ENCODE data around the gene SYT1.
"Not testable (repeated sequence)": the region's sequence is repeated elsewhere in the genome, so short reads cannot be mapped to it uniquely, and the experiment has no call there.

The SYT1 gene

GRCh38 chr12:79151956-79152355 is 287.4 kb downstream of the SYT1 start:
- DNase-seq: no peak

- DNase-seq: peak; percentile 23 to 40
Observed at GRCh38 chr12:79155683-79156082, 291.1 kb downstream of the SYT1 start.

- no peak for DNase-seq
Observed at GRCh38 chr12:79156846-79157463, 292.4 kb downstream of the SYT1 start.

- DNase-seq: no peak
Observed at GRCh38 chr12:79161249-79161934, 296.8 kb downstream of the SYT1 start.

GRCh38 chr12:79162147-79162772 is 297.7 kb downstream of the SYT1 start:
- DNase-seq: no peak

- no peak for DNase-seq
Observed at GRCh38 chr12:79162948-79163347, 298.4 kb downstream of the SYT1 start.

- DNase-seq: no peak
Observed at GRCh38 chr12:79164890-79165289, 300.3 kb downstream of the SYT1 start.

GRCh38 chr12:79168687-79169086 is 304.1 kb downstream of the SYT1 start:
- no peak for DNase-seq

GRCh38 chr12:79174626-79175025 is 310.1 kb downstream of the SYT1 start:
- DNase-seq: peak; percentile 7

- DNase-seq: no peak
Observed at GRCh38 chr12:79183003-79183402, 318.4 kb downstream of the SYT1 start.

- DNase-seq: no peak
Observed at GRCh38 chr12:79183926-79184325, 319.4 kb downstream of the SYT1 start.

GRCh38 chr12:79186506-79186905 is 321.9 kb downstream of the SYT1 start:
- DNase-seq: no peak

GRCh38 chr12:79187032-79187431 is 322.5 kb downstream of the SYT1 start:
- DNase-seq: no peak

- no peak for DNase-seq
Observed at GRCh38 chr12:79191391-79191790, 326.8 kb downstream of the SYT1 start.

GRCh38 chr12:79194595-79194994 is 330.0 kb downstream of the SYT1 start:
- DNase-seq: no peak

- no peak for DNase-seq
Observed at GRCh38 chr12:79199166-79199565, 334.6 kb downstream of the SYT1 start.

- no peak for DNase-seq
Observed at GRCh38 chr12:79200176-79200575, 335.6 kb downstream of the SYT1 start.

GRCh38 chr12:79203058-79203647 is 338.6 kb downstream of the SYT1 start:
- no peak for DNase-seq

- DNase-seq: no peak
Observed at GRCh38 chr12:79206871-79207270, 342.3 kb downstream of the SYT1 start.

- DNase-seq: not testable (repeated sequence)
Observed at GRCh38 chr12:79210403-79210802, 345.8 kb downstream of the SYT1 start.

- DNase-seq: no peak
Observed at GRCh38 chr12:79217306-79217705, 352.7 kb downstream of the SYT1 start.

GRCh38 chr12:79223210-79223609 is 358.6 kb downstream of the SYT1 start:
- DNase-seq: no peak

GRCh38 chr12:79223761-79224160 is 359.2 kb downstream of the SYT1 start:
- no peak for DNase-seq

- no peak for DNase-seq
Observed at GRCh38 chr12:79227091-79227490, 362.5 kb downstream of the SYT1 start.
